ENCODE measurements around the gene NEK7. TPM values are rescaled to one million over a fixed set of nuclear protein-coding genes. Genes with fewer than 3 reads are reported as not detected.

NEK7 gene
- total RNA-seq, 4 donors from 2014 or later, result 98.1 to 152 (median 118) TPM

DNA sequence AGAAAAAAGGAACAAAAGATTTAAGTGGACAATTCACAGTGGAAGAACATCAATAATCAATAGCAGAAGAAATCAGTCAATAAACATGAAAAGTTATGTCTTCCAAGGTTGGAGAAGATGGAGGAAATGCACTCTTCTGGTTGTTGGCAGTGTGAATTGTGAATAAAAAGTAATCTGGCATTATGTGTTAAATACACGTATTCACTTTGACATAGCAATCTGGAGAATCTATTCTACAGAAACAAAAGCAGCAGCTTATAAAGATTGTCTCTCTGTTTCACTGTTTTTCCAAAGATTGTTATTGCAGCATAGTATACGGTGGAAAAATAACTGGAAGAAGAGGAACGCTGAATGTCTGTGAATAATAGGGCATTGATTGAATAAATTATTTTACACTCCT is 169.4 kb downstream of the NEK7 start:
- Histone ChIP-seq H3K4me3 (no peak overlapping the region), H3K9me3 (no peaks in the 10 kb centered on the region), H3K27ac (no peak overlapping the region), H3K27me3 (no peaks in the 10 kb centered on the region), H3K4me1 (no peaks in the 10 kb centered on the region), H3K36me3 (no peaks in the 10 kb centered on the region)
- no peak for DNase-seq
- ATAC-seq, result no peak
- in situ Hi-C loops (cut with MboI; ENCODE audit: low sequenced_read_pairs in 4 of 4), result no loop called here
- no peak for TF ChIP-seq POLR2A (IDR thresholded peaks at IDR 0.05)
- intact Hi-C loops (cut with DNase I; ENCODE audit: low total_unique reads), result no loop called here

DNA sequence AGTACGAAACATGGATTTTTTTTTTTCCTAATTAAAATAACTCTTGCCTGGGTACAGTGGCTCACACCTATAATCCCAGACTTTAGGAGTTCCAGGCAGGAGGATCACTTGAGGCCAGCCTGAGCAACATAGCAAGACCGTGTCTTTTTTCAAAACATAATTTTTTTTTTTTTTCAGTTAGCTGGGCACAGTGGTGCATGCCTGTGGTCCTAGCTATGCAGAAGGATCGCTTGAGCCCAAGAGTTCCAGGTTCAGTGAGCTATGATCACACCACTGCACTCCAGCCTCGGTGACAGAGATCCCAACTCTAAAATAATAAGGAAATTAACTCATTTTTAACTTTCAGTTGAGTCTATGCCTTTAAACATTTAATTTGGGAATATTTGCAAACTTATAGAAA is 170.1 kb downstream of the NEK7 start:
- no peaks in the 10 kb centered on the region for H3K9me3 ChIP-seq
- intact Hi-C loops (cut with DNase I; ENCODE audit: low total_unique reads), result no loop called here
- DNase-seq (no peak), ATAC-seq (no peak)
- in situ Hi-C loops (cut with MboI; ENCODE audit: low sequenced_read_pairs in 4 of 4), result no loop called here
- no peaks in the 10 kb centered on the region for H3K4me1 ChIP-seq
- TF ChIP-seq POLR2A (IDR thresholded peaks at IDR 0.05), result no peak
- TF ChIP-seq, protein P1, sequence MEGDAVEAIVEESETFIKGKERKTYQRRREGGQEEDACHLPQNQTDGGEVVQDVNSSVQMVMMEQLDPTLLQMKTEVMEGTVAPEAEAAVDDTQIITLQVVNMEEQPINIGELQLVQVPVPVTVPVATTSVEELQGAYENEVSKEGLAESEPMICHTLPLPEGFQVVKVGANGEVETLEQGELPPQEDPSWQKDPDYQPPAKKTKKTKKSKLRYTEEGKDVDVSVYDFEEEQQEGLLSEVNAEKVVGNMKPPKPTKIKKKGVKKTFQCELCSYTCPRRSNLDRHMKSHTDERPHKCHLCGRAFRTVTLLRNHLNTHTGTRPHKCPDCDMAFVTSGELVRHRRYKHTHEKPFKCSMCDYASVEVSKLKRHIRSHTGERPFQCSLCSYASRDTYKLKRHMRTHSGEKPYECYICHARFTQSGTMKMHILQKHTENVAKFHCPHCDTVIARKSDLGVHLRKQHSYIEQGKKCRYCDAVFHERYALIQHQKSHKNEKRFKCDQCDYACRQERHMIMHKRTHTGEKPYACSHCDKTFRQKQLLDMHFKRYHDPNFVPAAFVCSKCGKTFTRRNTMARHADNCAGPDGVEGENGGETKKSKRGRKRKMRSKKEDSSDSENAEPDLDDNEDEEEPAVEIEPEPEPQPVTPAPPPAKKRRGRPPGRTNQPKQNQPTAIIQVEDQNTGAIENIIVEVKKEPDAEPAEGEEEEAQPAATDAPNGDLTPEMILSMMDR (IDR thresholded peaks at IDR 0.05 in 4 of 5, conservative IDR thresholded peaks at IDR 0.05 in 1 of 5), result no peak
- H3K27ac ChIP-seq, result no peak overlapping the region
- H3K4me3 ChIP-seq, result no peak overlapping the region
- no peaks in the 10 kb centered on the region for H3K27me3 ChIP-seq
- no peaks in the 10 kb centered on the region for H3K36me3 ChIP-seq

DNA sequence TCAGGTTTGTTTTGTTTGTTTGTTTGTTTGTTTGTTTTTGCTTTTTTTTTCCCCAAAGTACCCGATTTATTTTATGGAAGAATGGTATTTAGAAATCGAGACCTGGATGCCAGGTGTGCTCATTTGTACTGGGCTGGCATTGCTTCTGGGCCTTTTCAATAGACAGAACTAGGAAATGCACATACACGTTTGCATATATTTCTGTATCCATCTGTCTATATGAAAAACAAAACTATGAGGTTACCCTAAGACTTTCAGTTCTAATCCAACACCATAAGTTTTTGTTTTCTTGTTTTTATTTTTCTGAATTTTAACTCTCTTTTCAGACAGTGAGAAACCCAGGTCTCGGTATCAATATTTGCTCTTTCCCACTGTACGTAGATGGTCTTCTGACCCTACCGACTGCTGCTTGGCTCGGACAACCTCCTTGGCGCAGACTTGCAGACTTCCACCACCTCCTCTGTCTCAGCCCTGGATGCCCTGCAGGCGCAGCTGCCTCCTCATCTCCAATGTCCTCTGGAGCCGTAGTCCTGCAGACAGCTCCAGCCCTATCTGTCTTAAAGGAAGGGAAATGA is 171.7 kb downstream of the NEK7 start:
- Histone ChIP-seq H3K27ac (no peak overlapping the region), H3K4me1 (no peaks in the 10 kb centered on the region), H3K27me3 (no peaks in the 10 kb centered on the region), H3K36me3 (no peaks in the 10 kb centered on the region), H3K4me3 (no peak overlapping the region), H3K9me3 (no peaks in the 10 kb centered on the region)
- ATAC-seq (no peak), DNase-seq (no peak)
- no peak for TF ChIP-seq POLR2A (IDR thresholded peaks at IDR 0.05)
- TF ChIP-seq, protein P1 (IDR thresholded peaks at IDR 0.05 in 4 of 5, conservative IDR thresholded peaks at IDR 0.05 in 1 of 5), result no peak
- intact Hi-C loops (cut with DNase I; ENCODE audit: low total_unique reads) (no loop called here), in situ Hi-C loops (cut with MboI; ENCODE audit: low sequenced_read_pairs in 4 of 4) (no loop called here)

DNA sequence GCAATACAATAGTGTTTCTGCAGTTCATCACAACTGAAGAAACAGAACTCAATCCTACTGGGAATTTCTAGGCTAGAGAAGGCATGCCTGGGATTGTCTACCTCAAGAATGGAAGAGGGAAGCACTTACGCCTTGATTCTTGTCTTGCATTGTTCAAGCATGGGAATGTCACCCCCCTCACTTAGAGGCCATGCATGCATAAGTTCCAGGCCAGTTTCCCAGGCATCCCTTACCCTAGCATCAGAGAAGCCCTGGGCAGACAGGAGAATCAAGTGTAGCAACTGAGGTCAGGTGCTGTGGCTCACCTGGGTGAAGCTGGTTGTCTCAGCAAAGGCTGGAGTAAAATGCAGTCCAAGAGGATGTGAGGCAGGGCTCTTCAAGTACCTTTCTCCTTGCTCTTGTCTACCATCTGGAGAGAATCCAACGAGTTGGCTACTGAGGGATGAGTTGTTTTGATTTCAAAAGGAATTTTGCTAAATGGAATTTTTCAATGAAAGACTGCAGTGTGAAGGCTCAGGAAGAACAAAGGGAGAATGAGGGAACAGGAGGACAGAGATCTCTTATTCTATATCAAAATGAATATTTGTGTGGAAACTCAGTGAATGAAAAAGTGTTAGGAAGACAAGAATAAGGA is 174.3 kb downstream of the NEK7 start:
- no peak overlapping the region for H3K27ac ChIP-seq
- DNase-seq (no peak), ATAC-seq (no peak)
- no peaks in the 10 kb centered on the region for H3K9me3 ChIP-seq
- TF ChIP-seq POLR2A (IDR thresholded peaks at IDR 0.05), result no peak
- TF ChIP-seq, protein P1 (IDR thresholded peaks at IDR 0.05 in 4 of 5, conservative IDR thresholded peaks at IDR 0.05 in 1 of 5), result no peak
- in situ Hi-C loops (cut with MboI; ENCODE audit: low sequenced_read_pairs in 4 of 4), result no loop called here
- H3K4me3 ChIP-seq, result no peak overlapping the region
- no peaks in the 10 kb centered on the region for H3K36me3 ChIP-seq
- H3K4me1 ChIP-seq, result no peaks in the 10 kb centered on the region
- intact Hi-C loops (cut with DNase I; ENCODE audit: low total_unique reads), result no loop called here
- H3K27me3 ChIP-seq, result no peaks in the 10 kb centered on the region

DNA sequence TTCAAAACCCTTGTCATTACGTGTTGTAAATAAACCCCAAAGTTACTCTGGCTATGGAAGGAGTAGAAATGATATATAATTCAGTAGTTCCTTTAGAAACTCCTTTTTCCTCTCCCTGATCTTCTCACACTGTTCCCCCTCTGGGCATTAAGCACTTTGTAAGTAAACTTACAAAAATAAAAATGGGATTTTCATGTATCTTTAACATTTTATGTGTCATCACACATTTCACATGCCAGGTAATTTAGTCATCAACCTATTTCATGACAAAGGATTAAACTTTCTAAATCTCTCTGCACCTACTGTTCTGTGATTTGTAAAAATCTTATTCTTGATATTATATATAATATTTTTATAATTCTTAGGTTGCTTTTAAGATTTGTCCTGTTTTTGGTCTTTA is 176.9 kb downstream of the NEK7 start:
- no peak overlapping the region for H3K4me3 ChIP-seq
- in situ Hi-C loops (cut with MboI; ENCODE audit: low sequenced_read_pairs in 4 of 4) (no loop called here), intact Hi-C loops (cut with DNase I; ENCODE audit: low total_unique reads) (no loop called here)
- no peak for DNase-seq
- ATAC-seq, result no peak
- TF ChIP-seq, protein P1 (IDR thresholded peaks at IDR 0.05 in 4 of 5, conservative IDR thresholded peaks at IDR 0.05 in 1 of 5), result no peak
- no peak for TF ChIP-seq POLR2A (IDR thresholded peaks at IDR 0.05)
- no peaks in the 10 kb centered on the region for H3K36me3 ChIP-seq
- no peaks in the 10 kb centered on the region for H3K4me1 ChIP-seq
- no peak overlapping the region for H3K27ac ChIP-seq
- no peaks in the 10 kb centered on the region for H3K27me3 ChIP-seq
- no peaks in the 10 kb centered on the region for H3K9me3 ChIP-seq
